GM12878 (cell line): ENCODE data around the gene SALL3. TPM values are rescaled to one million over a fixed set of nuclear protein-coding genes. Genes with fewer than 3 reads are reported as not detected.

ENCODE experiments used
- ATAC-seq: fragments of 200-7000 bp; cut with Tn5 transposase; 3 replicates; pipeline ENCODE4 v1.9.1; 2020; ENCODE audit warnings: mild to moderate bottlenecking, moderate library complexity
- BruUV-seq: library from RNA; stranded (reverse); fragments of 400-500 nt; replicated peaks from 2 replicates; lab custom pipeline; 2021; lab: Mats Ljungman, UMichigan
- CTCF ChIA-PET: fragments of 300-600 bp; sonication (Branson Sonifier 250); formaldehyde crosslinking; extraction: SDS; loops from one replicate; lab custom pipeline; 2021; ENCODE audit warnings: inconsistent platforms; lab: Yijun Ruan, JAX
- POLR2A ChIA-PET: fragments of 350-600 bp; formaldehyde crosslinking; extraction: SDS; loops from one replicate; lab custom pipeline; 2021; ENCODE audit warnings: inconsistent platforms; lab: Charles Lee
- RAD21 ChIA-PET: fragments of 300-600 bp; sonication (Branson Sonifier 250); formaldehyde crosslinking; loops from one replicate; lab custom pipeline; 2023; ENCODE audit warnings: antibody characterized with exemption; ENCODE audit not compliant: unreplicated experiment; lab: Charles Lee
- SMC1A ChIA-PET: fragments of 300-600 bp; sonication (Branson Sonifier 250); formaldehyde crosslinking; loops from one replicate; lab custom pipeline; 2023; ENCODE audit not compliant: unreplicated experiment, uncharacterized antibody; lab: Charles Lee
- DNase-seq: peaks from one replicate; pipeline ENCODE4 v3.0.0-alpha.2; 2011; ENCODE audit warnings: low read depth, low spot score
- FAIRE-seq: peaks from 3 replicates; lab custom pipeline; 2011; peaks lifted over from hg19 to GRCh38; lab: Jason Lieb, UNC
- H2AFZ ChIP-seq: 2 replicates; pipeline ENCODE4 v1.6.0; 2011; ENCODE audit warnings: low read depth, low read length, control low read depth; ENCODE audit not compliant: control insufficient read depth
- H3K27ac ChIP-seq: 2 replicates; pipeline ENCODE4 v1.5.1; 2011; ENCODE audit warnings: control low read depth; ENCODE audit not compliant: control insufficient read depth, insufficient read depth
- H3K27me3 ChIP-seq, 2 experiments: replicated peaks in 1 of 2; 2 replicates each; pipeline versions ENCODE4 v1.6.0 to v1.6.1; 2011; ENCODE audit warnings: low read length in 1 of 2; ENCODE audit not compliant: control insufficient read depth in 2 of 2, insufficient read depth in 2 of 2
- H3K36me3 ChIP-seq, 2 experiments: 2 replicates each; pipeline ENCODE4 v1.5.1; 2011; ENCODE audit warnings: low read length in 1 of 2; ENCODE audit not compliant: control insufficient read depth in 2 of 2, insufficient read depth in 2 of 2
- H3K4me1 ChIP-seq: 2 replicates; pipeline ENCODE4 v1.6.1; 2011; ENCODE audit warnings: mild to moderate bottlenecking, low read length, moderate library complexity, mixed read lengths; ENCODE audit not compliant: control insufficient read depth, insufficient read depth
- H3K4me2 ChIP-seq: 2 replicates; pipeline ENCODE4 v1.6.0; 2011; ENCODE audit warnings: control low read depth; ENCODE audit not compliant: control insufficient read depth, insufficient read depth
- H3K4me3 ChIP-seq: fragments of 200-600 bp; sonication (generic); 2 replicates; pipeline ENCODE4 v1.5.1; 2016
- H3K79me2 ChIP-seq: 2 replicates; pipeline ENCODE4 v1.6.0; 2011; ENCODE audit warnings: low read length; ENCODE audit not compliant: control insufficient read depth, insufficient read depth
- H3K9ac ChIP-seq: 2 replicates; pipeline ENCODE4 v1.8.0; 2011; ENCODE audit warnings: low read length, control low read depth, mixed read lengths; ENCODE audit not compliant: control insufficient read depth, insufficient read depth
- H3K9me3 ChIP-seq: replicated peaks from 3 replicates; pipeline ENCODE4 v1.5.1; 2011; ENCODE audit warnings: mild to moderate bottlenecking, low read length; ENCODE audit not compliant: control insufficient read depth, insufficient read depth
- H4K20me1 ChIP-seq: 2 replicates; pipeline ENCODE4 v1.6.0; 2011; ENCODE audit not compliant: control insufficient read depth, insufficient read depth
- BHLHE40 ChIP-seq, 2 experiments: fragments of 450-650 bp in 1 of 2; IDR thresholded peaks; 2 replicates each; pipeline ENCODE4 v1.6.1; 2011 to 2017; ENCODE audit warnings: low read depth in 2 of 2, borderline replicate concordance in 1 of 2, improper control_type of control experiment in 1 of 2, low read length in 1 of 2, mild to moderate bottlenecking in 1 of 2
- ELK1 ChIP-seq: IDR thresholded peaks from 2 replicates; pipeline ENCODE4 v1.6.1; 2012; ENCODE audit warnings: low read depth, low read length, improper control_type of control experiment
- EZH2 ChIP-seq: IDR thresholded peaks from 2 replicates; pipeline ENCODE4 v1.6.1; 2012; ENCODE audit warnings: low read depth, mild to moderate bottlenecking, control low read depth, inconsistent platforms, low read length, borderline replicate concordance; ENCODE audit not compliant: control insufficient read depth
- FOS ChIP-seq: IDR thresholded peaks from 3 replicates; pipeline ENCODE4 v1.6.1; 2011; ENCODE audit warnings: borderline replicate concordance; ENCODE audit not compliant: insufficient read length; ENCODE audit errors: extremely low read depth
- FOXK2 ChIP-seq: fragments of 450-650 bp; IDR thresholded peaks from 2 replicates; pipeline ENCODE4 v1.6.1; 2017; ENCODE audit warnings: mild to moderate bottlenecking, moderate library complexity
- HDGF ChIP-seq: fragments of 450-650 bp; IDR thresholded peaks from 2 replicates; pipeline ENCODE4 v1.6.1; 2016; ENCODE audit warnings: antibody characterized with exemption
- IRF4 ChIP-seq: IDR thresholded peaks from 2 replicates; pipeline ENCODE4 v1.6.1; 2011; ENCODE audit warnings: low read depth, low read length
- NBN ChIP-seq: fragments of 450-650 bp; IDR thresholded peaks from 2 replicates; pipeline ENCODE4 v1.6.1; 2016
- NFYB ChIP-seq: IDR thresholded peaks from 2 replicates; pipeline ENCODE4 v1.6.1; 2011; ENCODE audit warnings: low read depth, mild to moderate bottlenecking, low read length, improper control_type of control experiment, moderate library complexity; ENCODE audit not compliant: insufficient read depth
- NR2F1 ChIP-seq: fragments of 450-650 bp; conservative IDR thresholded peaks from 2 replicates; pipeline ENCODE4 v1.6.1; 2017; ENCODE audit warnings: mild to moderate bottlenecking
- SMC3 ChIP-seq: IDR thresholded peaks from 2 replicates; pipeline ENCODE4 v1.6.1; 2011; ENCODE audit warnings: low read length, improper control_type of control experiment, borderline replicate concordance
- SUPT20H ChIP-seq: IDR thresholded peaks from 2 replicates; pipeline ENCODE4 v1.6.1; 2011; ENCODE audit warnings: low read depth, mild to moderate bottlenecking, low read length, moderate library complexity, borderline replicate concordance; ENCODE audit not compliant: control insufficient read depth
- WRNIP1 ChIP-seq: IDR thresholded peaks from 2 replicates; pipeline ENCODE4 v1.6.1; 2011; ENCODE audit warnings: low read depth, low read length, improper control_type of control experiment, borderline replicate concordance
- WGBS: methylation state at CpG from one replicate; pipeline ENCODE4 v1.1.6; 2016; ENCODE audit warnings: low lambda C conversion rate; ENCODE audit not compliant: insufficient replicate concordance, insufficient coverage; ENCODE audit errors: missing lambda C conversion rate; 5-methylcytosine and 5-hydroxymethylcytosine counted together
- in situ Hi-C: fragments of 300-500 bp; cut with MboI; formaldehyde crosslinking; loops from 9 replicates; pipeline ENCODE4 v1.14.3; 2018; ENCODE audit warnings: mixed read lengths
- intact Hi-C: fragments of 100-400 bp; cut with micrococcal nuclease; formaldehyde crosslinking; loops from one replicate; pipeline ENCODE4 v1.14.2; 2022; ENCODE audit not compliant: unreplicated experiment
- polyA plus RNA-seq, 11 experiments: library from polyadenylated mRNA; depleted of rRNA in 4 of 11; unstranded in 6 of 11; stranded (reverse) in 5 of 11; fragments of >200 nt; fragmentation: Nextera tagmentation in 4 of 11; fragmentation: Illumina TruSeq in 1 of 11; extraction: Ambion mirVana in 4 of 11; extraction: Trizol in 1 of 11; gene quantifications; 1 replicate in 1 of 11; 2 replicates in 10 of 11; pipeline versions ENCODE4 v1.2.1 to v1.2.3, GENCODE V29; 2011 to 2016; ENCODE audit warnings: inconsistent platforms in 2 of 11, missing spikeins in 2 of 11, low read depth in 1 of 11
- total RNA-seq, 4 experiments: library from RNA; depleted of rRNA in 3 of 4; stranded (reverse); fragments of >200 nt in 3 of 4; fragmentation: Illumina TruSeq in 1 of 4; extraction: Trizol in 1 of 4; gene quantifications; 2 replicates each; pipeline versions ENCODE4 v1.2.1 to v1.2.3, GENCODE V29; 2013 to 2021
- TF ChIP-seq, protein P1 (sequence below), 3 experiments: IDR thresholded peaks in 2 of 3; conservative IDR thresholded peaks in 1 of 3; 2 replicates each; pipeline ENCODE4 v1.5.1; 2011; ENCODE audit warnings: low read depth in 3 of 3, low read length in 3 of 3, mild to moderate bottlenecking in 3 of 3, control low read depth in 2 of 3, moderate library complexity in 2 of 3, inconsistent platforms in 1 of 3, mixed read lengths in 1 of 3; ENCODE audit not compliant: control insufficient read depth in 2 of 3, insufficient read depth in 1 of 3; ENCODE audit errors: extremely low read depth in 1 of 3

The SALL3 gene
- total and polyA plus RNA-seq, 10 of the 15 experiments (the other 5 are each of a cell fraction or from before 2014, with no cell fraction given): 0.01 to 0.10 (median 0.07) TPM; not detected in 7

DNA sequence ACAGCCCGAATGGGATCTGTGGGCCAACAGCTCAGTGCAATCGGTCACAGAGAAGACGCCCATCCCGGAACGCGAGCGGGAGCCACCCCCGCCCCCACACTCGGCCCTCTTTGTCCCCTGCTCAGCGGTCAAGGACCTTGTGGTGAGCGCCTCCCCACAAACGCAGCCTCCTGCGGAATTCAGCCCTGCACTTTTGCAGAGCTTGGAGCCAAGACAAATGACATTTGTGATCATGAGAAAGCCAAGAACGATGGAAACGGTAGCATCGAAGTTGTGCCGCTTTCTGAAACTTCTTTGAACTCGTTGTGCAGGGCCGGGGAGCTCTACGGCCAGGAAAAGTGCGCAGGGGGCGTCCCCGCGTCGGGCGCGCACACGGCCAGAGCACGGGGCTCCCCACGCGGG, 6.7 kb upstream of the SALL3 start (continued):
- no peak for TF ChIP-seq NBN
- TF ChIP-seq ELK1: no peak
- TF ChIP-seq WRNIP1: no peak
- TF ChIP-seq FOS: no peak
- TF ChIP-seq SMC3: no peak
- TF ChIP-seq FOXK2: no peak

- BruUV-seq: no TSS peak
- Histone ChIP-seq H3K9ac (no peak overlapping the region), H3K27ac (no peak overlapping the region), H3K4me1 (no peaks in the 10 kb centered on the region), H2AFZ (no peak overlapping the region), H3K4me2 (no peak overlapping the region), H3K27me3 (no peaks in the 10 kb centered on the region; a peak in 1 of 4 replicates), H3K4me3 (no peak overlapping the region), H3K79me2 (no peaks in the 10 kb centered on the region), H4K20me1 (no peaks in the 10 kb centered on the region), H3K9me3 (no peaks in the 10 kb centered on the region; the same call in 2 of the 3 replicates), H3K36me3 (no peaks in the 10 kb centered on the region)
- DNase-seq (no peak), FAIRE-seq (no peak), ATAC-seq (no peak)
- TF ChIP-seq EZH2 (no peak), HDGF (no peak), IRF4 (no peak), FOS (no peak), SUPT20H (no peak), BHLHE40 (IDR thresholded peaks at IDR 0.05; ENCODE audit: borderline replicate concordance in 1 of 2, low read depth in 2 of 2, low read length in 1 of 2) (no peak), NR2F1 (no peak), NFYB (no peak)
- TF ChIP-seq, protein P1, sequence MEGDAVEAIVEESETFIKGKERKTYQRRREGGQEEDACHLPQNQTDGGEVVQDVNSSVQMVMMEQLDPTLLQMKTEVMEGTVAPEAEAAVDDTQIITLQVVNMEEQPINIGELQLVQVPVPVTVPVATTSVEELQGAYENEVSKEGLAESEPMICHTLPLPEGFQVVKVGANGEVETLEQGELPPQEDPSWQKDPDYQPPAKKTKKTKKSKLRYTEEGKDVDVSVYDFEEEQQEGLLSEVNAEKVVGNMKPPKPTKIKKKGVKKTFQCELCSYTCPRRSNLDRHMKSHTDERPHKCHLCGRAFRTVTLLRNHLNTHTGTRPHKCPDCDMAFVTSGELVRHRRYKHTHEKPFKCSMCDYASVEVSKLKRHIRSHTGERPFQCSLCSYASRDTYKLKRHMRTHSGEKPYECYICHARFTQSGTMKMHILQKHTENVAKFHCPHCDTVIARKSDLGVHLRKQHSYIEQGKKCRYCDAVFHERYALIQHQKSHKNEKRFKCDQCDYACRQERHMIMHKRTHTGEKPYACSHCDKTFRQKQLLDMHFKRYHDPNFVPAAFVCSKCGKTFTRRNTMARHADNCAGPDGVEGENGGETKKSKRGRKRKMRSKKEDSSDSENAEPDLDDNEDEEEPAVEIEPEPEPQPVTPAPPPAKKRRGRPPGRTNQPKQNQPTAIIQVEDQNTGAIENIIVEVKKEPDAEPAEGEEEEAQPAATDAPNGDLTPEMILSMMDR (IDR thresholded peaks at IDR 0.05 in 2 of 3, conservative IDR thresholded peaks at IDR 0.05 in 1 of 3; ENCODE audit: control insufficient read depth in 2 of 3, extremely low read depth in 1 of 3, insufficient read depth in 1 of 3, low read depth in 3 of 3, low read length in 3 of 3): no peak
- intact Hi-C loops: no loop called here
- ChIA-PET SMC1A (no interaction called here), RAD21 (no interaction called here), CTCF (no interaction called here), POLR2A (no interaction called here)
- in situ Hi-C loops: loop anchor here (25.0 kb wide), 1 partner anchor 436 kb away; no protein-coding TSS in a partner anchor
- 71% methylated on average over 41 of the region's 82 CpGs for WGBS
Observed at GRCh38 chr18:78973357-78974083, 6.1 kb upstream of the SALL3 start.
